H1 (cell line): ENCODE data around the gene OTOL1.

Experiments used
- CBX8 ChIP-seq: fragments of 300-800, 300-1000 bp; sonication (generic); IDR thresholded peaks from 2 replicates; pipeline ENCODE4 v1.7.1; 2016; ENCODE audit warnings: low read depth, low read length, borderline replicate concordance
- TF ChIP-seq, protein P1 (sequence below), 3 experiments: IDR thresholded peaks; 1 replicate in 2 of 3; 2 replicates in 1 of 3; pipeline versions ENCODE4 v1.5.1 to v1.6.1; 2011; ENCODE audit warnings: low read length in 3 of 3, mild to moderate bottlenecking in 3 of 3, inconsistent platforms in 2 of 3, low read depth in 1 of 3, moderate library complexity in 1 of 3; ENCODE audit not compliant: insufficient read depth in 1 of 3; ENCODE audit errors: control extremely low read depth in 1 of 3

DNA sequence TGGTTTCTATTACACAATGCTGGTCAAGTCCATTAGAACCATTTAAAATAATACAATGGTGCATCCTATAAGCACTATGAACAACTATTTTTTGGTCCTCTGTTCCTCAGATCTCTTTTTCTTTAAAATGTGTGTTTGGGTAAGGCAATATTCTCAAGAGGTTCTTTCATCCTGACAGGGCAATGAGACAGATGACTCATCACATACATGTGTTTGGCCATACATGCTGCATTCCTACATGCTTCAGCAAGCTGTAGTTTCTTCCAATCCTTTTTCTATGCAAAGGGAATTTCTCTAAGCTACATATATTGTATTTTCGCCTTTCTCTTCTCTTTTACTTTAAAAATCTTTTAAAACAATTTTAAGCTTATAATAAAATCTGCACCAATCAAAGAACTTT, 52.7 kb downstream of the OTOL1 start:
- no peak for TF ChIP-seq CBX8
- TF ChIP-seq, protein P1, sequence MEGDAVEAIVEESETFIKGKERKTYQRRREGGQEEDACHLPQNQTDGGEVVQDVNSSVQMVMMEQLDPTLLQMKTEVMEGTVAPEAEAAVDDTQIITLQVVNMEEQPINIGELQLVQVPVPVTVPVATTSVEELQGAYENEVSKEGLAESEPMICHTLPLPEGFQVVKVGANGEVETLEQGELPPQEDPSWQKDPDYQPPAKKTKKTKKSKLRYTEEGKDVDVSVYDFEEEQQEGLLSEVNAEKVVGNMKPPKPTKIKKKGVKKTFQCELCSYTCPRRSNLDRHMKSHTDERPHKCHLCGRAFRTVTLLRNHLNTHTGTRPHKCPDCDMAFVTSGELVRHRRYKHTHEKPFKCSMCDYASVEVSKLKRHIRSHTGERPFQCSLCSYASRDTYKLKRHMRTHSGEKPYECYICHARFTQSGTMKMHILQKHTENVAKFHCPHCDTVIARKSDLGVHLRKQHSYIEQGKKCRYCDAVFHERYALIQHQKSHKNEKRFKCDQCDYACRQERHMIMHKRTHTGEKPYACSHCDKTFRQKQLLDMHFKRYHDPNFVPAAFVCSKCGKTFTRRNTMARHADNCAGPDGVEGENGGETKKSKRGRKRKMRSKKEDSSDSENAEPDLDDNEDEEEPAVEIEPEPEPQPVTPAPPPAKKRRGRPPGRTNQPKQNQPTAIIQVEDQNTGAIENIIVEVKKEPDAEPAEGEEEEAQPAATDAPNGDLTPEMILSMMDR (IDR thresholded peaks at IDR 0.05; ENCODE audit: control extremely low read depth in 1 of 3, insufficient read depth in 1 of 3, low read depth in 1 of 3, low read length in 3 of 3), result no peak
